HG02973 (cell line): Measurements from ENCODE around the gene MOB3A.
"Not testable (repeated sequence)": the region's sequence is repeated elsewhere in the genome, so short reads cannot be mapped to it uniquely, and the experiment has no call there.

Experiments used
- ATAC-seq: cut with Tn5 transposase; IDR thresholded peaks from one replicate; pipeline ENCODE4 v1.9.1; 2021; ENCODE audit warnings: moderate library complexity; ENCODE audit not compliant: unreplicated experiment

The MOB3A gene

DNA sequence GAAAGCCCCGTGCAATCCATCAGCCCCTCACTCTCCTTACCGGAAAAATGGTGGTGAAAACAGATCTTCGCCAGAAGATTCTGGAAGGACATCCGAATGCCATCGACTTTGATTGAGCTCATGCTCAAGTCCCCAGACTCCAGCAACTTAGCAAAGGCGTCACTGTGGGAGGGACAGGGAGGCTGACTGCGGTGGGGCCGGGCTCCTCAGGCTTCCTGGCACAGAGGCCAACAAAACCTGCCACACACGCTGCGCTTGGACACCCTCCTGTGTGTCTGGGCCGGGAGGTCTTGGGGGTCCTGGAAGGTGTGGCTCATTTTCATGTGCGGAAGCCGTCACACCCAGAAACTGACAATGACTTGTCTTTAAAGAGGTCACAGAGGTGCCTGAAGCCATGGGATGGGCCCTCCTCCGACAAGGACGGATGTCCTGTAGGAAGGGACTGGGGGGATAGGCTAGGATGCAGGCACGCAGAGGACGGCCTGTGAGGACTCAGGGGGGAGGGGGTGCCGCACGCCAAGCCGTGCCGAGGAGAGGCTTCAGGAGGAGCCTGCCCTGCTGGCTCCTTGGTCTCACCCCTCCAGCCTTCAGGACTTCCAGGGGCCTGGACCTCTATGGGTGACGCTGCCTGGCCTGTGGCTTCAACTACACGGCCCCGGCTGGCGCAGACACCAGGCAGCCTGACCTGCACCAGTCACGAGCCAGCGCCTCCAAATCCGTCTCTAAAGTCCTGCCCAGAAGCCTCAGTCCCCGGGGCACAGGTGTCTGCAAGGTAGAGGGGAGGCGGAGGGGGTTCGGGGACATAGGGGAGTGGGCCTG is 13.1 kb upstream of the MOB3A start:
- ATAC-seq, result no peak

DNA sequence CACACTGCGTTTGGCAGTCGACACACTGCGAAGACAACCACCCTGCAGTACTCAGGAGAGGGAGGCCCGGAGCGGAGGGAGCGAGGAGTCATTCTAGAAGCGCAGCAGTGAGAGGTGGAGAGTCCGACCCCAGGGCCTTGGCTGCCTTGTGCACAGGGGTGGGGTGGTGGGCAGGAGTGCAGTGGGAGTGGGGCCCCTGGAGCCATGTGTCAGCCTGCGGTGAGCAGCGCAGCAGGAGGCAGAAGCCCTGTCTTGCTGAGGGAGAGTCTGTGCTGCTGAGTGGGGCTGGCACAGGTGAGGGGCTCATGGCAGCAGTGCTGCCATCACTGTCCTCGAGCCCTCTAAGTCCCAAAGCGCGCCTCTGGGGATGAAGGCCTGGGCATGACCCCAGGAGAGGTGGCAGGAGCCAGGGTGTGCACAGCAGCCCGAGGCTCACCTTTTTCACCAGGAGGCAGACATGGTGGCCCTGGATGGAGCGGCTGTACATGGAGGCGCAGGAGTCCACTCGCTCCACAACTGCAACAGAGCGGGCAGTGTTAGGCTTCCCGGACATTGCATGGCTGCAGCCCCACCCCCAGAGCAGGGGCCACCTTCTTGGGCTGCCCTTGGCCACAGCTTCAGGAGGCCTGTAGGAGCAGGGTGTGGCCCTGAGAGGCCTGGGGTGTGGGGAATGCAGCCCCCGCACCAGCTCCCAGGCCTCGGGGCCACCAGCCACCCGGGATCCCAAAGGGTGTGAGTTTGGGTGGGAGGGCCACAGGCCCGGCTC is 12.3 kb upstream of the MOB3A start:
- no peak for ATAC-seq

DNA sequence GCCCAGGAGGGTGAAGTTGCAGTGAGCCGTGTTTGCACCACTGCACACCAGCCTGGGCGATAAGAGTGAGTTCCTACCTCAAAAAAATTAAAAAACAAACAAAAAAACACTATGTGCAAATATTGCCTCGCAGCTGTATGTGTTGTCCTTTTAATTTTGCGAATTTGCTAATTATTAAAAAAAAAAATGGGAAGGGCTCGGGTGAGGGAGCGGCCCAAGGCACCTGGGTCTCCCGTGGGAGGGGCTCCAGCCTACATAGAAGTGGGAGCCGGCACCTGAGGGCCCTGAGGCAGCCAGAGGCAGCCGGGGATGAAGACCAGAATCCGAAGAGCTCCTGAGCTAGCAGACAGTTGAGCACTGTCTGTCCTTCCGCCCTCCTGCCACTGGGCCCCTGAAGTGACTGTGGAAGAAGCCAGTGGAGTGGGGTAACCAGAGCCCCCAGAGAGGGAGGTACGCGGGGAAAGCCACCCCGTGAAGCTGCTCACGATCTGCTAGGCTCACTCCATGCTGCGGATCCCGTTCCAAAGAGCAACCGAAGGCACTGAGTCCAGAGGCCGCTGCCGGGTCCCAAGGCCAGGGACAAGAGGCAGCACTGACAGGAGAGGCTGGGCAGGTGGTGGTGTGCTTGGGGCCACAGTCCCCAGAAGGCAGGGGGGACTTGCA is 7.0 kb upstream of the MOB3A start:
- ATAC-seq, result no peak

DNA sequence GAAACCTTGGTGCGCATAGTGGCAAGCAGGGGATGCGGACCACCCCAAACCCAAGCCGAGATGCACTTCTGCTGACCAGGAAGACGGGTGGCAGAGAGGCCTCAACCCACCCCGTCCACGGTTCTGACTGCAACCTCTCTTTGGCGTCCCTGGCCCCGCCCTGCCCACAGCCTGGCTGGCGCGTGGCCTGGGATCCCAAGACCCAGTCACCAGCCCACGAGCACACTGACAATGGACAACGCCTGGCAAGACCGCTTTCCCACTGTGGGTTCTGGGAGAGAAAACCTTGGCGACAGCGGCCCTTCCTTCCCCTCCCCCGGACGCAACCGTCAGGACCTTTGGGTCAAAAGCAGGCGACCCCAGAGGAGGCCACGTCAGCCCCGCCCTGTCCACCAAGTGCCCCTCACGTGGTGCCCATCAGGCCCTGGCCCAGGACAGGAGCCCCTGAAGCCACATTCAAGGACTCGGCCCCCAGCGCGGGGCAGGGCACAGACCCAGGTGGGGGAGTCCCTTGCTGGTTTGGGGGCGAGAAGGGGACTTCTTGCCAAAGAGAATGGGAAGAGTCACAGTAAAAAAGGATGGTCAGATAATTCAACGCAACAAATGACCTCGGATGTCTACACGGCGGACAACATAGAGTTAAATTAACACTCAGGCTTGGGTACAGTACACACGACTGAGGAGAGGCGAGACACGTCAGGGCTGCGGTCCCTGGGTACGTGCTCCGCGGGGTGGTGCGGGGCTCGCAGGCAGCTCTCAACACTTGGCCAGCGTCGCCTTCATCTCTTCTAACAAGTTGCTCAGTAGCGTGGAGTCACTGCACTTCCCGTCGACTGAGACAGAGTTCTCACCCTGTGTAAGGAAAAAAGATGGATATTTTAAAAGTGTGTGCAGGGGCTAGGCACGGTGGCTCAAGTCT is 5.5 kb upstream of the MOB3A start:
- ATAC-seq, result no peak

DNA sequence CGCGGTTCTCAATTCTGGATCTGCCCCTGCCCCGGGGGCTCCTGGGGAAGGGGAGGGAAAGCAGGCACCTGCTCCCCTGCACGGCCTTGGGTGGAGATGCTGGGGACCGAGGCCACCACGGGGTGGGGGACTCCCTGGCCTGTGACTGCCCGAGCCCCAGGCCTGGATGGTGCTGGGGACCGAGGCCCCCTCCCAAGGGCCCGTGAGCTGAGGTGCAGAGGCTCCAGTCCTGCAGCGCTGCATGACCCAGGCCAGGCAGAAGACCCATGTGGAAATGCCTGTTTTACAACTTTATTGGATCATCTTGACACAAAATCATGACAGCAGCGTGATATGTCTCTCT is 4.6 kb upstream of the MOB3A start:
- no peak for ATAC-seq

DNA sequence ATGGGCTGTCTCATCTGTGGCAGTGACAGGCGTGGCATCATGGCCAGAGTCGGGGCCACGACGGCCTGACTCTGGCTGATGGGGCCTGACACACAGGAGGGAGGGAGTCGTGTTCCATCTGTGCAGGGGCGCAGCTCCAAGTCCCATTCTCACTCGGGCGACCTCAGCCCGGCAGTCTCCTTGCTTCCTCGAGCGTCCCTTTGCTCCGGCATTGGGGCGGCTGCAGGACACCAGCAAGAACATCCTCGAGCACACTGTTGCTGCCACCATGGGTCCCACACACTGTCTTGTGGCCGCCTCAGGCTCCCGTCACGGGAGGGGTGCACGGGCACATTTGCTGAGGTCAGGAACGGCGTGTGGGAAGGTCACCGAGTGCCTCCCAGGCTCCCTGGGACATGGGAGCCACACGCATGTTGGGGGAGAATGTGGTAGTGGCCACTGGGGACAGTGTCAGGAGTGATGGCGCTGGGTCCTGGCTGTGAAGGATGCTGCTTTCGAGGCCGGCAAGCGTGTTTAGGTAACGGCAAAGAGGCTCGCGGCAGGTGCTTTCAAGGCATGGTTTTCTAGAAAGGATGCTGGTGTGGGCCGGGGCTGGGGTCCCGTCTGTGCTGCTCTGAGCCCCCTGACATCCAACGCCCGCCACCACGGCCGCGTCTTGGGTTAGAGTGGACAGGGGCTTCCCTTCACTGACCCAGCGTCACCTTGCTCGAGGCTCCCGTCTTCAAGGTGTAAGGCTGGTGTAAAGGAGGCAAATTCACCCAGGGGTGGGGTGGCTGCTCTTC is 4.0 kb upstream of the MOB3A start:
- ATAC-seq, result no peak

DNA sequence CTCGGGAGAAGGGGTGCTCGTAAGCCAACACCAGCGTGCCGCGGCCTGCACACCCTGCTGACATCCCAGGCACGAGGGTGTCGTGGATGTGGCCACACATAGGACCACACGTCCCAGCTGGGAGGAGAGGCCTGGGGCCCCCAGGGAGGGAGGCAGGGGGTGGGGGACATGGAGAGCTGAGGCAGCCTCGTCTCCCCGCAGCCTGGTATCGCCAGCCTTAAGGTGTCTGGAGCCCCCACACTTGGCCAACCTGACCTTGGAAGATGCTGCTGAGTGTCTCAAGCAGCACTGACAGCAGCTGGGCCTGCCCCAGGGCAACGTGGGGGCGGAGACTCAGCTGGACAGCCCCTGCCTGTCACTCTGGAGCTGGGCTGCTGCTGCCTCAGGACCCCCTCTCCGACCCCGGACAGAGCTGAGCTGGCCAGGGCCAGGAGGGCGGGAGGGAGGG is 3.0 kb upstream of the MOB3A start:
- no peak for ATAC-seq

DNA sequence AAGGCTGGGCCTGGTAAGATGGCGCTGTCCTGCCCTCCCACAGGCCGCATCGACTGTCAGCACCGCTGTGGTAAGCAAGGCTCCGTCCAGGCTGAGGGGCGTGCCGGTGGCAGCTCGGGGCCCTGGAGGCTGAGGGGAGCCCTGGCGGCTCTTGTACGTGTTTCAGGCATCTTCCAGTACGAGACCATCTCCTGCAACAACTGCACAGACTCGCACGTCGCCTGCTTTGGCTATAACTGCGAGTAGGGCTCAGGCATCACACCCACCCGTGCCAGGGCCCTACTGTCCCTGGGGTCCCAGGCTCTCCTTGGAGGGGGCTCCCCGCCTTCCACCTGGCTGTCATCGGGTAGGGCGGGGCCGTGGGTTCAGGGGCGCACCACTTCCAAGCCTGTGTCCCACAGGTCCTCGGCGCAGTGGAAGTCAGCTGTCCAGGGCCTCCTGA is 1.8 kb upstream of the MOB3A start:
- ATAC-seq, result no peak

DNA sequence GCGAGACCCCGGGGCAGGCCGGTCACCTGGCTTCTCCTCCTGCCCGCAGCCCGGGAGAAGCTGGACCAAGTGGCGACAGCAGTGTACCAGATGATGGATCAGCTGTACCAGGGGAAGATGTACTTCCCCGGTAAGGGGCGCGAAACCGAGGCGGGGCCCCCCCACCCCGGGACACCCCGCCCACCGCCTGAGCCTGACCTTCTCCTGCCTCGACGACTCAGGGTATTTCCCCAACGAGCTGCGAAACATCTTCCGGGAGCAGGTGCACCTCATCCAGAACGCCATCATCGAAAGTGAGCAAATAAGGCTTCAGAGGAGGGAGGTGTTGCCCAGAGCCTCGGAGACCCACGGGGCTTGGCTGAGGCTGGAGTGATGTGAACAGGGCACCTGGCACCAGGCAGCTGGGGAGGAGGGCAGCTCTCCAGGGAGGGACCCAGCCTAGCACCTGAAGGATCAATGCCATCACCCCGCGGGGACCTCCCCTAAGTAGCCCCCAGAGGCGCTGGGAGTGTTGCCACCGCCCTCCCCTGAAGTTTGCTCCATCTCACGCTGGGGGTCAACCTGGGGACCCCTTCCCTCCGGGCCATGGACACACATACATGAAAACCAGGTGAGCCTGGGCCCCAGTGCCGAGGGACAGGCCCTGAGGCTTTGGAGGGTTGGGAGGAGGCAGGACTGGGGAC is 1.2 kb upstream of the MOB3A start:
- ATAC-seq, result no peak

DNA sequence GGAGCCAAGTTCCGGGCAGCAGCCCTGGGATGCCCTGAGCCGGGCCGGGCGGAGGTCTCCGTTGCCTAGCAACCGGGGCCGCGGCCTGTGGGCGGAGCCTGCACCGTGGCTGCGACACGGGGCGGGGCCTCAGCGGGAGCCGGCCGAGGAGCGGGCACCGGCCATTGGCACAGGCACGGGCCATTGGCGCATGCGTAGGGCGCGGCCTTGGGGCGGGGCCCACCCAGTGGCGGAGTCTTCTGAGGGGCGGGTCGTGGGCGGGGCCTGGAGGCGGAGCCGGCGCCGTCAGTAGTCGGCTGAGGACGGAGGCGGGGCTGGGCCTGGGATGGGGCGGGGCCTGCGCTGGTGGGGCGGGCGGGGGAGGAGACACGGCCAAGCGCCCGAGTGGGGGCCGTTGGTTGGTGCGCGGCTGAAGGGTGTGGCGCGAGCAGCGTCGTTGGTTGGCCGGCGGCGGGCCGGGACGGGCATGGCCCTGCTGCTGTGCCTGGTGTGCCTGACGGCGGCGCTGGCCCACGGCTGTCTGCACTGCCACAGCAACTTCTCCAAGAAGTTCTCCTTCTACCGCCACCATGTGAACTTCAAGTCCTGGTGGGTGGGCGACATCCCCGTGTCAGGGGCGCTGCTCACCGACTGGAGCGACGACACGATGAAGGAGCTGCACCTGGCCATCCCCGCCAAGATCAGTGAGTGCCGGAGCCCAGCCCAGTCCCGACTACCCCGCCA is 515 bp upstream of the MOB3A start, which contains the start of gene IZUMO4:
Gene IZUMO4 (plus strand): TSS at position 436 of the 723 bp plus-strand sequence. CDS start 31 bp downstream, at position 467.
- peak; percentile 46 for ATAC-seq

DNA sequence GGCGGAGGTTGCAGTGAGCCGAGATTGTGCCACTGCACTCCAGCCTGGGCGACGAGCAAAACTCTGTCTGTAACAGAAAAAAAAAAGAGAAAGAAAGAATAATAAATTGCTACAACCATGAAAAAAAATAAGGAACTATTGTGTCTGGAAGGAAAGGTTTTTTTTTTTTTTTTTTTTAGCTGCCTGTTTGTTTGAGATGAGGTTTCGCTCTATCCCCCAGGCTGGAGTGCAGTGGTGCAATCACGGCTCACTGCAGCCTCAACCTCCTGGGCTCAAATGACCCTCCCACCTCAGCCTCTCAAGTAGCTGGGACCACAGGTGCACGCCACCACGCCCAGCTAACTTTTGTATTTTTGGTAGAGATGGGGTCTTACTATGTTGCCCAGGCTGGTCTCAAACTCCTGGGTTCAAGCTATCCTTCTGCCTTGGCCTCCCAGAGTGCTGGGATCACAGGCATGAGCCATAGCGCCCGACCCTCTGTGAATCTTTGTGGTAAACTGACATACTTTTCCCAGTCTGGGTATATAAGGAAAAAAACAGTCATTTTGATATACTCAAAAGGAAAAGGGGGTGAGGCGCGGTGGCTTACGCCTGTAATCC is 4.1 kb downstream of the MOB3A start:
- ATAC-seq, result not testable (repeated sequence)

DNA sequence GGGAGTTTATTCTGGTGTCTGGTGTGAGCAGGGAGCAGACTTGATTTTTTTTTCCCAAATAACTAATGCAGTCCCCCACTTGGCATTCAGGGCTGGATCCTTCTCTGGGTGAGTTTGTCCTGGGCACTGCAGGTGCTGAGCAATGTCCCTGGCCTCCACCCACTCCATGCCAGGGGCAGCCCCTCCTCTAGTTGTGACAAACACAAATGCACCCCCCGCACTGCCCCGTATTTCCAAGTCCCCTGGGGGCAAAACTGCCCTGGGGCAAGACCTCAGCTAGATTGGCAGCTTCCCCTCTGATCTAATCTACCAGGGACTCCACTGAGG is 6.4 kb downstream of the MOB3A start:
- no peak for ATAC-seq

DNA sequence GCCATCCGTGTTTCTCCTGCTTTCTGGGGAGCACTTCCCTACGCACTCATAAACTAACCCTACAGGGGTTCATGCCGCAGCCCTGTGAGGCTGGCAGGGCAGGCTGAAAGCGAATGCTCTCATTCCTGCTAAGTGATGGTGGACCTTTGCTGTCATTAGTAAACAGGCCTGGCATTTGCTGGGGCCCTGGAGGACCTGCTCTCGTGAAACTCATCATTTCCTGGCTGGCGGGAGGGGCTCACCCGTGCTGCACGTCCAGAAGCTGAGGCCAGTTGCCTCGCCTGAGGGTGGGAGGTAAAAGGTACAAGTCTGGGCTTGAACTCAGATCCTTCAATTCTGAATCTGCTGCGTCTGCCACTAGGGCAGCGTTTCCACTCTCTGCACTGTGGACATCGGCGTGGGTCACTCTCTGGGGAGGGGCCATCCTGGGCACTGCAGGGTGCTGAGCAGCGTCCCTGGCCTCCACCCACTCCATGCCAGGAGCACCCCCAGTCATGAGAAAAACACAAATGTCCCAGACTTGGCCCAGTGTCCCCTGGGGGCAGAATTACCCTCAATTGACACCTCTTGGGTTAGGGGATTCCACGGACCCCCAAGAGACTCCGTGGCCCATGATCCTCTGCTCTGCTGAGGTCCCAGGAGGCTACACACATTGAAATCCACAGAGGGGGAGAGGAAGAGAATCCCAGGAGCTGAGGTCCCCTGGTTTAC is 7.0 kb downstream of the MOB3A start:
- ATAC-seq, result no peak

DNA sequence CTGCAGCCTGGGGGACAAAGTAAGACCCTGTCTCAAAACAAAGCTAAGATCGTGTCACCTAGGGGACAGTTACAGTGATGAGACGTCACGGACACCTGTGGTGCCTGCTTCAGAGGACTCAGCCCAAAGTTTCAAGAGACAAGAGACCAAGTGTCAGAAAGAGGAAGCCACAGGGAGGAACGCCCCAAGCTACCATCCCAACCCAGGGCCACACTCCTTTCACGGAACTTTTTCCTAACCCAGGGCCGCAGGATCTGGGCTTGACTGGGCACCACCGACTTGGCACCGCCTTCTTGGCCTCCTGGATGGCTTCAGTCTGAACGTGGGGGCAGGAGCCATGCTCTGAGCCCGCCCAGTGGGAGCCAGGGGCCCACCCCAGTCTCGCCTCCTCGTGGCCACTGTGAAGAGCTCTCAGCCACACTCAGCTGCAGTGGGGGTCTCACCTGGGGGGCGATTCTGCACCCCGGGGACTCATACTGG is 8.5 kb downstream of the MOB3A start:
- no peak for ATAC-seq

DNA sequence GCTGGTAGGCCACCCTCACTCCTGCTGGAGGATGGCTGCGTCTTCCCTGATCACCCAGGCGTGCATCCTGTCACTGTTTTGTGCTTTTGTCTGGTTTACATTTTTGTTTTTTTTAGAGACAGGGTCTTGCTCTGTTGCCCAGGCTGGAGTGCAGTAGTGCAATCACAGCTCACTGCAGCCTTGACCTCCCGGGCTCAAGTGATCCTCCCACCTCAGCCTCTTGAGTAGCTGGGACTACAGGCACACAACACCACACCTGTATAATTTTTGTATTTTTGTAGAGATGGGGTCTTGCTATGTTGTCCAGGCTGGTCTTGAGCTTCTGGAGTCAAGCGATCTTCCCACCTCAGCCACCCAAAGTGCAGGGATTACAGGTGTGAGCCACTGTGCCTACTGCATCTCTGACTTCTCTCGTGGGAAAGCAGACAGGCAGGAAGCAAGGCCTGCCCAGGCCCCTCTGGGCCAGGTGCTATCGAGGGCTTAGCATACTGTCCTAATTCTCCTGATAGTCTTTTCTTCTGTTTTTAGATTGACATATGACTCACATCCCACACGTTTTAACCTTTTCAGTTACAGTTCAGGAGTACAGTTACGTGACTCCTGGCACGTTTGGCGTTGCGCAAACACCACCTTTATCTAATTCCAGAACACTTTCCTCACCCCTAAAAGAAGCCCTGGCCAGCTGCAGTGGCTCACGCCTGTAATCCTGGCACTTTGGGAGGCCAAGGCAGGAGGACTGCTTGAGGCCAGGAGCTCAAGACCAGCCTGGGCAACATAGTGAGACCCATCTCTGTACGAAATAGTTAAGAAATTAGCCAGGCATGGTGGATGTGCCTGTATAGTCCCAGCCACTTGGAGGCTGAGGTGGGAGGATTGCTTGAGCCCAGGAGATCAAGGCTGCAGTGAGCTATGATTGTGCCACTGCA is 9.2 kb downstream of the MOB3A start:
- ATAC-seq, result not testable (repeated sequence)

DNA sequence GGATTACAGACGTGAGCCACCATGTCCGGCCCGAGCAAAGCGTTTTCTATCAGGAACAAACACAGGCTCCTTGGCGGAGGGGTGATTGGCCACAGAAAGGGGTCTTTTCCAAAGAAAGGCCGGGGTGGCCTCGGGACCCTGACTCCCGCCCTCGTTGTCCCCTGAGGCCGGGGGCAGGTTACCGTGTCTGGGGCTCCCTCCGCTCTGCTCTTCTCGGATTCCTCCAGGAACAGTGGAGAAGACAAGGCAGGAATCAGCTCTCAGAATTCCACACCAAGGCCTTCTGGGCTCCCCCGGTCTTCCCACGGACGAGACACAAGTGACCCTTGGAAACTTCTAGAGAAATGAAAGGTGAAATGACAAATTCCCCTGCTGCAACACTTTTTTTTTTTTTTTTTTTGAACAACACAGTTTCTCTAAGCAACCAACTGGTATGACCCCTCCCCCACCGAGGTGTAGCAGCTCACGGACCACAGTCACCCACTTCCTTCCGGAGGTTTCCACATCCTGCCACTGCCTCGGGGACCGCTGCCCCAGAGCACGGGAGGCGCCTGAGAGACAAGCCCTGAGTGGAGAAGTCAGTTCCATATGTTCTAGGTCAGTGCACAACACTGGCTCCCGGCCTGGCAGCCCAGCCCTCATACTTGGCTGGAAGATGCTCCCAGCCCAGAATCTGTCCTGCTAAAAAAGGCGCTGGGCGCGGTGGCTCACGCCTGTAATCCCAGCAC is 11.0 kb downstream of the MOB3A start:
- peak; percentile 36 for ATAC-seq
